ENCODE data around the gene CYP2S1. TPM values are rescaled to one million over a fixed set of nuclear protein-coding genes. Genes with fewer than 3 reads are reported as not detected.
"Not testable (repeated sequence)": the region's sequence is repeated elsewhere in the genome, so short reads cannot be mapped to it uniquely, and the experiment has no call there.

CYP2S1 gene
- total RNA-seq, 1 donor from 2014 or later = 4.0 TPM

- no peak for DNase-seq (ENCODE audit: low spot score, unreplicated experiment)
- Mint-ChIP-seq H3K4me3 (ENCODE audit: low read depth) (no peak overlapping the region), H3K9me3 (ENCODE audit: low read depth) (no peaks in the 10 kb centered on the region), H3K27ac (no peak overlapping the region), H3K27me3 (peaks cover 4% of the 10 kb centered on the region), H3K4me1 (ENCODE audit: low read depth) (peaks cover 12% of the 10 kb centered on the region), H3K36me3 (ENCODE audit: insufficient read depth) (no peaks in the 10 kb centered on the region)
- TF ChIP-seq, protein P1, sequence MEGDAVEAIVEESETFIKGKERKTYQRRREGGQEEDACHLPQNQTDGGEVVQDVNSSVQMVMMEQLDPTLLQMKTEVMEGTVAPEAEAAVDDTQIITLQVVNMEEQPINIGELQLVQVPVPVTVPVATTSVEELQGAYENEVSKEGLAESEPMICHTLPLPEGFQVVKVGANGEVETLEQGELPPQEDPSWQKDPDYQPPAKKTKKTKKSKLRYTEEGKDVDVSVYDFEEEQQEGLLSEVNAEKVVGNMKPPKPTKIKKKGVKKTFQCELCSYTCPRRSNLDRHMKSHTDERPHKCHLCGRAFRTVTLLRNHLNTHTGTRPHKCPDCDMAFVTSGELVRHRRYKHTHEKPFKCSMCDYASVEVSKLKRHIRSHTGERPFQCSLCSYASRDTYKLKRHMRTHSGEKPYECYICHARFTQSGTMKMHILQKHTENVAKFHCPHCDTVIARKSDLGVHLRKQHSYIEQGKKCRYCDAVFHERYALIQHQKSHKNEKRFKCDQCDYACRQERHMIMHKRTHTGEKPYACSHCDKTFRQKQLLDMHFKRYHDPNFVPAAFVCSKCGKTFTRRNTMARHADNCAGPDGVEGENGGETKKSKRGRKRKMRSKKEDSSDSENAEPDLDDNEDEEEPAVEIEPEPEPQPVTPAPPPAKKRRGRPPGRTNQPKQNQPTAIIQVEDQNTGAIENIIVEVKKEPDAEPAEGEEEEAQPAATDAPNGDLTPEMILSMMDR (IDR thresholded peaks at IDR 0.05; ENCODE audit: unreplicated experiment) = no peak
Measured at GRCh38 chr19:41174297-41174928, 18.6 kb upstream of the CYP2S1 start.

DNA sequence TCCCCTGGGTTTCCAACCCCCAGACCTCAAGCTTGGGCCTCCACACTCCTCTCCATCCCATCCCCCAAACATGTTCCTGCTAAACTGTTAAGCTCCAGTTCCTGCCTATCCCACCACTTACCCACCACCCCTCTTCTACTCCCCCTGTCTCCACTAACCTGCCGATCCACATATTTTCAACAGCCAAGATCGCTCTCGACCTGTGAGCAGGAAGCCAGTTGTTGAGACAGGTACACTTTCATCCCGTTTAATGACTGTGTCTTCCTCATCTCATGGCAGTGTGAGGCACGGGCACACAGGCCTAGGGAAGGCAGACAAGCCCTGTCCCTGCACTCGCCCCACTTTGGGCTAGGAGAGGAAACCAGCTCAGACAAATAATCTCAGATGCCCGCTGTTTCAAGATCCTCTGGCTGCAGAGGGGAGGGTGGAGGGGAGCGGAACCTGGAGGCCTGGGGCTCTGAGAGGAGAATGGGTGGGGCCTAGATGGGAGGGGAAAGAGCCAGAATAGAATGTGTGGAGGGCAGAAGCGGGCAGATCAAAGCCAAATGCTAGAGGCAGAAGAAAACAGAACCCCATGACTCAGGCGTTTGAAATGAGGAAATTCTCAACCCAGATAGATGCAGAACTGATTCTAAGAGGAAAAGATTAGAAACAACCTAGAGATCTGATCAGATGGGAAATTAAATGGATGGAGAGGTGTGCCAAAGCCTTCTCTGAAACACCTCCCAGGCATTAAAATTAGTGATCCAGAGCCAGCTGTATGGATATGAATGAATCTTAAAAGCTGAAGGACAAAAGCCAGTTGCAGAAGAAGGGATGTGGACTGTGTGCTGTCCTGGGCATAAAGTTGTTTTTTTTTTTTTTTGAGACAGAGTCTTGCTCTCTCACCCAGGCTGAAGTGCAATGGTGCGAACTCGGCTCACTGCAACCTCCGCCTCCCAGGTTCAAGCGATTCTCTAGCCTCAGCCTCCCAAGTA, 16.9 kb upstream of the CYP2S1 start:
- Mint-ChIP-seq H3K27me3 (peaks cover 4% of the 10 kb centered on the region), H3K27ac (peak overlapping the region; percentile 93), H3K4me3 (ENCODE audit: low read depth) (peak overlapping the region; percentile 23), H3K4me1 (ENCODE audit: low read depth) (peaks cover 12% of the 10 kb centered on the region), H3K36me3 (ENCODE audit: insufficient read depth) (no peaks in the 10 kb centered on the region), H3K9me3 (ENCODE audit: low read depth) (no peaks in the 10 kb centered on the region)
- no peak for DNase-seq (ENCODE audit: low spot score, unreplicated experiment)
- TF ChIP-seq, protein P1 (IDR thresholded peaks at IDR 0.05; ENCODE audit: unreplicated experiment) = no peak

GRCh38 chr19:41180173-41180572, 12.8 kb upstream of the CYP2S1 start:
- DNase-seq (ENCODE audit: low spot score, unreplicated experiment); H3K9me3 Mint-ChIP-seq (ENCODE audit: low read depth); H3K4me1 Mint-ChIP-seq (ENCODE audit: low read depth); H3K27me3 Mint-ChIP-seq; H3K36me3 Mint-ChIP-seq (ENCODE audit: insufficient read depth); H3K4me3 Mint-ChIP-seq (ENCODE audit: low read depth); H3K27ac Mint-ChIP-seq: not testable (repeated sequence)

DNA sequence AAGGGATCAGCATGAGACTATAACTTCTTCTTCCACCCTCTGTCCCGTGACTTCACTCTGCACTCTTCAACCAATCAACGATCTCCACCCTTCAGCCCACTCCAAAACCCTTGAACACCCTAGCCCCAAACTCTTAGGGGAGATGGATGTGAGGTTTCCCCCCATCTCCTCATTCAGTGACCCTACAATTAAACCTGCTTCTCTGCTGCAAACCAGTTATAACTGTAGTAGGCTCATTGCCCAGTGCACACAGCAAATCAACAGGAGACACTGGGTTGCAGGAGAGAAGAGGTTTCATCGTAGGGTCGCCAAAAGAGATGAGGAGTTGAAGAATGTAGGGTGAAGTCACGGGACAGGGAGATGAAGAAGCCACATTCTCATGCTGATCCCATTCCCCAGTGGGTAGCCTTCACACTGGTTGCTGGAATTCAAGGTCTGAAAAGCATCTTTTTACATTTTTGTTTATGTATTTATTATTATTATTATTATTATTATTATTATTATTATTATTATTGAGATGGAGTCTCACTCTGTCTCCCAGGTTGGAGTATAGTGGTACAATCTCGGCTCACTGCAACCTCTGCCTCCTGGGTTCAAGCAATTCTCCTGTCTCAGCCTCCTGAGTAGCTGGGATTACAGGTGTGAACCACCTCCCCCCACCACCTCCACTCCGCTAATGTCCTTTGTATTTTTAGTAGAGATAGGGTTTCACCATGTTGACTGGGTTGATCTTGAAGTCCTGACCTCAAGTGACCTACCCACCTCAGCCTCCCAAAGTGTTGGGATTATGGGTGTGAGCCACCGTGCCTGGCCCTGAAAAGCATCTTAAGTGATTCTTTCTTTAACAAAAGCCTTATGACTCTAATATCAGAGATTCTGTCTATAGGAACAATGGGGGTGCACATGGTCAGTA, 5.8 kb upstream of the CYP2S1 start:
- no peak for DNase-seq (ENCODE audit: low spot score, unreplicated experiment)
- Mint-ChIP-seq H3K4me1 (ENCODE audit: low read depth) (peaks cover 6% of the 10 kb centered on the region), H3K4me3 (ENCODE audit: low read depth) (no peak overlapping the region), H3K9me3 (ENCODE audit: low read depth) (no peaks in the 10 kb centered on the region), H3K27ac (no peak overlapping the region), H3K36me3 (ENCODE audit: insufficient read depth) (no peaks in the 10 kb centered on the region), H3K27me3 (peaks cover 16% of the 10 kb centered on the region)
- TF ChIP-seq, protein P1 (IDR thresholded peaks at IDR 0.05; ENCODE audit: unreplicated experiment) = no peak

- peaks cover 22% of the 10 kb centered on the region for H3K27me3 Mint-ChIP-seq
- no peaks in the 10 kb centered on the region for H3K36me3 Mint-ChIP-seq (ENCODE audit: insufficient read depth)
- peaks cover 11% of the 10 kb centered on the region for H3K4me1 Mint-ChIP-seq (ENCODE audit: low read depth)
- TF ChIP-seq, protein P1 (IDR thresholded peaks at IDR 0.05; ENCODE audit: unreplicated experiment) = no peak
- no peak overlapping the region for H3K4me3 Mint-ChIP-seq (ENCODE audit: low read depth)
- no peak overlapping the region for H3K27ac Mint-ChIP-seq
- DNase-seq (ENCODE audit: low spot score, unreplicated experiment) = no peak
- H3K9me3 Mint-ChIP-seq (ENCODE audit: low read depth) = no peaks in the 10 kb centered on the region
Measured at GRCh38 chr19:41187884-41188279, 5.1 kb upstream of the CYP2S1 start.

Data from progenitor cell of endocrine pancreas (in vitro differentiated cells).